HCT116 (cell line): Measurements from ENCODE around the gene CUEDC1. TPM values are rescaled to one million over a fixed set of nuclear protein-coding genes. Genes with fewer than 3 reads are reported as not detected.

Experiments
- ATAC-seq: fragments of 200-7000 bp; cut with Tn5 transposase; 2 replicates; pipeline ENCODE4 v1.9.1; 2020; ENCODE audit warnings: mild to moderate bottlenecking, moderate library complexity
- BruUV-seq: library from RNA; stranded (reverse); fragments of 400-500 nt; replicated peaks from 2 replicates; lab custom pipeline; 2021; lab: Mats Ljungman, UMichigan
- CTCF ChIA-PET: fragments of 300-600 bp; sonication (Branson Sonifier 250); formaldehyde crosslinking; loops from one replicate; lab custom pipeline; 2021; ENCODE audit warnings: antibody characterized with exemption; lab: Charles Lee
- POLR2A ChIA-PET: fragments of 300-600, 350-600 bp; sonication (Branson Sonifier 250); formaldehyde crosslinking; loops from one replicate; lab custom pipeline; 2021; ENCODE audit warnings: antibody characterized with exemption; lab: Charles Lee
- RAD21 ChIA-PET, 2 experiments: fragments of 300-600 bp; sonication (Branson Sonifier 250); formaldehyde crosslinking; loops; one replicate each; lab custom pipeline; 2023; ENCODE audit warnings: low total read pairs in 2 of 2; ENCODE audit not compliant: uncharacterized antibody in 2 of 2, unreplicated experiment in 2 of 2, low non-redundant PET in 1 of 2; lab: Charles Lee
- DNase-seq: peaks from one replicate; pipeline ENCODE4 v3.0.0-alpha.2; 2010; ENCODE audit warnings: low read depth, low spot score
- H2AFZ ChIP-seq: fragments of 200-600 bp; shearing (Covaris generic), sonication (generic); 2 replicates; pipeline ENCODE4 v1.6.1; 2017; ENCODE audit warnings: low read depth, mixed run types, mixed read lengths, antibody characterized with exemption, low read length; ENCODE audit not compliant: poor library complexity, severe bottlenecking
- H3K27ac ChIP-seq: 2 replicates; pipeline ENCODE4 v1.5.1; 2012; ENCODE audit warnings: low read depth, low read length
- H3K27me3 ChIP-seq: fragments of 200-600 bp; sonication (generic); 2 replicates; pipeline ENCODE4 v1.6.1; 2016; ENCODE audit warnings: mixed run types, low read length, mixed read lengths; ENCODE audit not compliant: insufficient read depth
- H3K36me3 ChIP-seq, 2 experiments: fragments of 200-500 bp in 1 of 2; fragments of 200-600 bp in 1 of 2; sonication (Bioruptor generic) in 1 of 2; sonication (generic) in 1 of 2; 2 replicates each; pipeline versions ENCODE4 v1.5.1 to v1.6.1; 2014 to 2016; ENCODE audit warnings: low read length in 2 of 2, inconsistent platforms in 1 of 2, mixed read lengths in 1 of 2, mixed run types in 1 of 2; ENCODE audit not compliant: insufficient read depth in 2 of 2, control insufficient read depth in 1 of 2
- H3K4me1 ChIP-seq, 2 experiments: fragments of 200-600 bp in 1 of 2; sonication (generic) in 1 of 2; 2 replicates each; pipeline versions ENCODE4 v1.5.1 to v1.6.1; 2012 to 2017; ENCODE audit warnings: low read length in 2 of 2, inconsistent platforms in 1 of 2, mild to moderate bottlenecking in 1 of 2, mixed read lengths in 1 of 2, mixed run types in 1 of 2, moderate library complexity in 1 of 2; ENCODE audit not compliant: insufficient read depth in 2 of 2, control insufficient read depth in 1 of 2
- H3K4me2 ChIP-seq: fragments of 200-600 bp; sonication (generic); 2 replicates; pipeline ENCODE4 v1.6.1; 2017; ENCODE audit warnings: mixed run types, low read length, mixed read lengths
- H3K4me3 ChIP-seq, 2 experiments: fragments of 200-600 bp in 1 of 2; sonication (generic) in 1 of 2; replicated peaks in 1 of 2; 2 replicates each; pipeline ENCODE4 v1.5.1; 2011 to 2016; ENCODE audit warnings: low read length in 2 of 2, control low read depth in 1 of 2, low read depth in 1 of 2, mild to moderate bottlenecking in 1 of 2, mixed read lengths in 1 of 2, mixed run types in 1 of 2
- H3K79me2 ChIP-seq: fragments of 200-600 bp; sonication (generic); 2 replicates; pipeline ENCODE4 v1.6.1; 2017; ENCODE audit warnings: mild to moderate bottlenecking, mixed run types, low read length, moderate library complexity, mixed read lengths; ENCODE audit not compliant: insufficient read depth
- H3K9ac ChIP-seq: fragments of 200-600 bp; sonication (generic); 2 replicates; pipeline ENCODE4 v1.6.1; 2016; ENCODE audit warnings: low read length, mixed read lengths
- H3K9me2 ChIP-seq: fragments of 200-600 bp; sonication (generic), shearing (Covaris generic); 2 replicates; pipeline ENCODE4 v1.6.1; 2017; ENCODE audit warnings: mixed run types, mild to moderate bottlenecking, moderate library complexity; ENCODE audit not compliant: insufficient read depth
- H3K9me3 ChIP-seq, 2 experiments: fragments of 200-500 bp in 1 of 2; fragments of 200-600 bp in 1 of 2; sonication (Bioruptor generic) in 1 of 2; sonication (generic) in 1 of 2; 2 replicates each; pipeline ENCODE4 v1.6.1; 2014 to 2017; ENCODE audit warnings: low read length in 2 of 2, mixed read lengths in 2 of 2, inconsistent platforms in 1 of 2, low read depth in 1 of 2, mild to moderate bottlenecking in 1 of 2, mixed run types in 1 of 2, moderate library complexity in 1 of 2; ENCODE audit not compliant: control insufficient read depth in 1 of 2, insufficient read depth in 1 of 2
- H4K20me1 ChIP-seq: fragments of 200-600 bp; sonication (generic), shearing (Covaris generic); 2 replicates; pipeline ENCODE4 v1.6.1; 2017; ENCODE audit warnings: mixed run types, mild to moderate bottlenecking, moderate library complexity; ENCODE audit not compliant: insufficient read depth
- CBX3 ChIP-seq: IDR thresholded peaks from 2 replicates; pipeline ENCODE4 v1.6.1; 2012; ENCODE audit warnings: low read depth
- CEBPB ChIP-seq: IDR thresholded peaks from 2 replicates; pipeline ENCODE4 v1.6.1; 2012; ENCODE audit warnings: low read depth
- EGR1 ChIP-seq: IDR thresholded peaks from 2 replicates; pipeline ENCODE4 v1.6.1; 2012; ENCODE audit warnings: low read depth
- ELF1 ChIP-seq: IDR thresholded peaks from 2 replicates; pipeline ENCODE4 v1.6.1; 2012; ENCODE audit warnings: low read depth, borderline replicate concordance
- JUND ChIP-seq: IDR thresholded peaks from 2 replicates; pipeline ENCODE4 v1.6.1; 2012
- POLR2A ChIP-seq: IDR thresholded peaks from 2 replicates; pipeline ENCODE4 v1.7.0; 2011; ENCODE audit warnings: borderline replicate concordance; ENCODE audit not compliant: insufficient read depth, insufficient read length; ENCODE audit errors: extremely low read depth
- RAD21 ChIP-seq: IDR thresholded peaks from 2 replicates; pipeline ENCODE4 v1.6.1; 2012; ENCODE audit warnings: low read depth, mild to moderate bottlenecking
- SP1 ChIP-seq: IDR thresholded peaks from 2 replicates; pipeline ENCODE4 v1.6.1; 2012; ENCODE audit warnings: low read depth
- SRF ChIP-seq: IDR thresholded peaks from 2 replicates; pipeline ENCODE4 v1.6.1; 2012; ENCODE audit warnings: low read depth
- TCF7L2 ChIP-seq: IDR thresholded peaks from 2 replicates; pipeline ENCODE4 v1.7.0; 2011; ENCODE audit warnings: borderline replicate concordance, inconsistent platforms; ENCODE audit not compliant: insufficient read depth, insufficient read length; ENCODE audit errors: extremely low read depth
- ZFX ChIP-seq: fragments of 450-650 bp; IDR thresholded peaks from 2 replicates; pipeline ENCODE4 v1.6.1; 2017
- ZNF274 ChIP-seq: fragments of 200-500 bp; sonication (Bioruptor generic); IDR thresholded peaks from 2 replicates; pipeline ENCODE4 v1.6.1; 2014; ENCODE audit warnings: mild to moderate bottlenecking, low read depth, low read length, inconsistent platforms
- intact Hi-C: fragments of 100-400 bp; cut with micrococcal nuclease; formaldehyde crosslinking; loops from 2 replicates; pipeline ENCODE4 v1.10.0; 2022
- total RNA-seq: library from RNA; stranded (reverse); gene quantifications from one replicate; pipeline ENCODE4 v1.2.1, GENCODE V29; 2021; ENCODE audit not compliant: unreplicated experiment
- TF ChIP-seq, protein P1 (sequence below): IDR thresholded peaks from 2 replicates; pipeline ENCODE4 v1.6.1; 2011; ENCODE audit warnings: mild to moderate bottlenecking, low read length, moderate library complexity; ENCODE audit not compliant: insufficient replicate concordance; ENCODE audit errors: extremely low read depth
- TF ChIP-seq, protein P2 (sequence below), 3 experiments: fragments of 200-600 bp in 1 of 3; sonication (generic) in 1 of 3; IDR thresholded peaks in 2 of 3; conservative IDR thresholded peaks in 1 of 3; 2 replicates each; pipeline ENCODE4 v1.5.1; 2012 to 2017; ENCODE audit warnings: low read depth in 2 of 3, low read length in 2 of 3, antibody characterized with exemption in 1 of 3, borderline replicate concordance in 1 of 3, control low read depth in 1 of 3, mild to moderate bottlenecking in 1 of 3, mixed read lengths in 1 of 3, mixed run types in 1 of 3, moderate library complexity in 1 of 3; ENCODE audit not compliant: insufficient read depth in 1 of 3
- TF ChIP-seq, protein P3 (sequence below): IDR thresholded peaks from 2 replicates; pipeline ENCODE4 v1.6.1; 2012

The CUEDC1 gene
- total RNA-seq, 1 experiment from 2014 or later = 60.2 TPM

DNA sequence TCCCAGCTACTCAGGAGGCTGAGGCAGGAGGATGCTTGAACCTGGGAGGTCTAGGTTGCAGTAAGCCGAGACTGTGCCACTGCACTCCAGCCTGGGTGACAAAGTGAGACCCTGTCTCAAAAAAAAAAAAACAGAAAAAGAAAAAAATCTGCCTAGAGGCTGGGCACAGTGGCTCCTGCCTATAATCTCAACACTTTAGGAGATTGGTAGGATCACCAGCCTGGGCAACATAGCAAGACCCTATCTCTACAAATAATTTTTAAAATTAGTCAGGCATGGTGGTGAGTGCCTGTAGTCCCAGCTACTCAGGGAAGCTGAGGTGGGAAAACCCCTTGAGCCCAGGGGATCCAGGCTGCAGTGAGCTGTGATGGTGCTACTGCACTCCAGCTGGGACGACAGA is 17.7 kb downstream of the CUEDC1 start (continued):
- TF ChIP-seq, protein P1, sequence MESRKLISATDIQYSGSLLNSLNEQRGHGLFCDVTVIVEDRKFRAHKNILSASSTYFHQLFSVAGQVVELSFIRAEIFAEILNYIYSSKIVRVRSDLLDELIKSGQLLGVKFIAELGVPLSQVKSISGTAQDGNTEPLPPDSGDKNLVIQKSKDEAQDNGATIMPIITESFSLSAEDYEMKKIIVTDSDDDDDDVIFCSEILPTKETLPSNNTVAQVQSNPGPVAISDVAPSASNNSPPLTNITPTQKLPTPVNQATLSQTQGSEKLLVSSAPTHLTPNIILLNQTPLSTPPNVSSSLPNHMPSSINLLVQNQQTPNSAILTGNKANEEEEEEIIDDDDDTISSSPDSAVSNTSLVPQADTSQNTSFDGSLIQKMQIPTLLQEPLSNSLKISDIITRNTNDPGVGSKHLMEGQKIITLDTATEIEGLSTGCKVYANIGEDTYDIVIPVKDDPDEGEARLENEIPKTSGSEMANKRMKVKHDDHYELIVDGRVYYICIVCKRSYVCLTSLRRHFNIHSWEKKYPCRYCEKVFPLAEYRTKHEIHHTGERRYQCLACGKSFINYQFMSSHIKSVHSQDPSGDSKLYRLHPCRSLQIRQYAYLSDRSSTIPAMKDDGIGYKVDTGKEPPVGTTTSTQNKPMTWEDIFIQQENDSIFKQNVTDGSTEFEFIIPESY = no peak
- no peak for TF ChIP-seq ZNF274
- TF ChIP-seq, all 23 proteins: peak for 0

DNA sequence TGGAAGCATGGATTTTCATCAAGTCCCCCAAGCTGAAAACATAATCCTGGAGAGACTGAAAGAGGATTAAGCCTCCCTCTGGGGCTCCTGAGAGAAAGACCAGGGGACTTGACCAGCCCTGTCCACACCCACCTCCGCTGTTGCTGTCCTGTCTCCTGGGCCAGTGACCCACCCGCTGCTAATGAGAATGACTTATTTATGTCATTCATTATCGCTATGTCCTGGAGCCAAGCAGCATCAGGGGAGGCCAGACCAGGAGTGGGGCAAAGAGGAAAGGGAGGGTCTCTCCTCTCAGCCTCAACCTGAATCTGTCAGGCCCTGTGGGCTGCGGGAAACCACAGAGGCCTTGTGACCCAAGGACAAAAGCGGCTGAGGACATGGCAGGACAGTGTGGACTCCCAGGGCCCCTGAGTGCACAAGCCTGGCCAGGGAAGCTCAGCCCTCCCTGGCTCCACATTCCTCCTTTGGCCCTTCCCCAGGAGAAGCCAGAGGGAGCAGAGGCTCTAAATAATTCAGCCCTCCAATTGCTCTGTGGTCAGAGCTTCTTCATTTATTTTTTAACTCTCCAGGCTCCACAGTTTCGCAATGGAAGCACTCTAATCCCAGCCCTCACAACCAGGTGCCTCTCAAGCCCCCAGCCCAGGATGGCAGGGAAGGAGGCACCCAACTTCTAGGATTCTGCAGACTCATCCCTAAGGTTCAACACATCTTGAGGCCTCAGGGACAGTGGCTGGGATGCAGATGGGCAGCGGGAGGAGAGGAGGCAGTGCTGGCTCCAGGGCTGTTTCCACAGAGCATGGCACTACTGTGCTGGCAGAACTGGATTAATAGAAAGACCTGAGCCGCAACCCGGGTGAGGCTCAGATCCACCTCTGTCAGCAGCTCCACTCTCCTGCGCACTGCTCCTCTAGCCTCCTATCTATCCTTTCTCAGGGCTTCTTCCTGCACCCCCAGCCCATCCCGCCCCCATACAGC is 19.1 kb downstream of the CUEDC1 start:
- intact Hi-C loops = no loop called here
- peak; percentile 23 for ATAC-seq
- no peak overlapping the region for H3K4me3 ChIP-seq
- BruUV-seq = no TSS peak
- no peak for DNase-seq
- CTCF ChIA-PET = no interaction called here
- TF ChIP-seq SRF (no peak), RAD21 (no peak), ZFX (no peak), SP1 (no peak), ELF1 (no peak), CEBPB (no peak), TCF7L2 (no peak), POLR2A (no peak), JUND (no peak), CBX3 (no peak), ZNF274 (no peak), EGR1 (no peak)
- TF ChIP-seq, protein P1 = no peak
- TF ChIP-seq, protein P2, sequence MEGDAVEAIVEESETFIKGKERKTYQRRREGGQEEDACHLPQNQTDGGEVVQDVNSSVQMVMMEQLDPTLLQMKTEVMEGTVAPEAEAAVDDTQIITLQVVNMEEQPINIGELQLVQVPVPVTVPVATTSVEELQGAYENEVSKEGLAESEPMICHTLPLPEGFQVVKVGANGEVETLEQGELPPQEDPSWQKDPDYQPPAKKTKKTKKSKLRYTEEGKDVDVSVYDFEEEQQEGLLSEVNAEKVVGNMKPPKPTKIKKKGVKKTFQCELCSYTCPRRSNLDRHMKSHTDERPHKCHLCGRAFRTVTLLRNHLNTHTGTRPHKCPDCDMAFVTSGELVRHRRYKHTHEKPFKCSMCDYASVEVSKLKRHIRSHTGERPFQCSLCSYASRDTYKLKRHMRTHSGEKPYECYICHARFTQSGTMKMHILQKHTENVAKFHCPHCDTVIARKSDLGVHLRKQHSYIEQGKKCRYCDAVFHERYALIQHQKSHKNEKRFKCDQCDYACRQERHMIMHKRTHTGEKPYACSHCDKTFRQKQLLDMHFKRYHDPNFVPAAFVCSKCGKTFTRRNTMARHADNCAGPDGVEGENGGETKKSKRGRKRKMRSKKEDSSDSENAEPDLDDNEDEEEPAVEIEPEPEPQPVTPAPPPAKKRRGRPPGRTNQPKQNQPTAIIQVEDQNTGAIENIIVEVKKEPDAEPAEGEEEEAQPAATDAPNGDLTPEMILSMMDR (IDR thresholded peaks at IDR 0.05 in 2 of 3, conservative IDR thresholded peaks at IDR 0.05 in 1 of 3; ENCODE audit: borderline replicate concordance in 1 of 3, insufficient read depth in 1 of 3, low read depth in 2 of 3, low read length in 2 of 3) = no peak
- TF ChIP-seq, protein P3, sequence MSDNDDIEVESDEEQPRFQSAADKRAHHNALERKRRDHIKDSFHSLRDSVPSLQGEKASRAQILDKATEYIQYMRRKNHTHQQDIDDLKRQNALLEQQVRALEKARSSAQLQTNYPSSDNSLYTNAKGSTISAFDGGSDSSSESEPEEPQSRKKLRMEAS = no peak
- TF ChIP-seq, all 23 proteins: peak for 0
- Histone ChIP-seq H3K9ac (peak overlapping the region; percentile 37), H3K4me1 (peaks cover 54 to 88% of the 10 kb centered on the region in 2 experiments), H3K9me3 (no peaks in the 10 kb centered on the region), H3K79me2 (peaks cover 81% of the 10 kb centered on the region), H3K36me3 (no peaks in the 10 kb centered on the region), H2AFZ (no peak overlapping the region), H4K20me1 (no peaks in the 10 kb centered on the region), H3K4me2 (peak overlapping the region; percentile 41), H3K9me2 (no peaks in the 10 kb centered on the region), H3K27me3 (no peaks in the 10 kb centered on the region), H3K27ac (peak overlapping the region; percentile 43)
- RAD21 ChIA-PET = interaction anchor here in 1 of 2 experiments (0.6 kb wide), 1 partner anchor 45 kb away, joined by 5 read pairs; no protein-coding TSS in a partner anchor
- POLR2A ChIA-PET = interaction anchor here (0.6 to 1.6 kb wide), 2 partner anchors 12 to 16 kb away, joined by 3 to 6 read pairs; no protein-coding TSS in a partner anchor
